ENCODE measurements around the gene CNR2. TPM values are rescaled to one million over a fixed set of nuclear protein-coding genes. Genes with fewer than 3 reads are reported as not detected.
"Not testable (repeated sequence)": the region's sequence is repeated elsewhere in the genome, so short reads cannot be mapped to it uniquely, and the experiment has no call there.

Gene CNR2
- total RNA-seq, 1 donor from 2014 or later, result not detected

DNA sequence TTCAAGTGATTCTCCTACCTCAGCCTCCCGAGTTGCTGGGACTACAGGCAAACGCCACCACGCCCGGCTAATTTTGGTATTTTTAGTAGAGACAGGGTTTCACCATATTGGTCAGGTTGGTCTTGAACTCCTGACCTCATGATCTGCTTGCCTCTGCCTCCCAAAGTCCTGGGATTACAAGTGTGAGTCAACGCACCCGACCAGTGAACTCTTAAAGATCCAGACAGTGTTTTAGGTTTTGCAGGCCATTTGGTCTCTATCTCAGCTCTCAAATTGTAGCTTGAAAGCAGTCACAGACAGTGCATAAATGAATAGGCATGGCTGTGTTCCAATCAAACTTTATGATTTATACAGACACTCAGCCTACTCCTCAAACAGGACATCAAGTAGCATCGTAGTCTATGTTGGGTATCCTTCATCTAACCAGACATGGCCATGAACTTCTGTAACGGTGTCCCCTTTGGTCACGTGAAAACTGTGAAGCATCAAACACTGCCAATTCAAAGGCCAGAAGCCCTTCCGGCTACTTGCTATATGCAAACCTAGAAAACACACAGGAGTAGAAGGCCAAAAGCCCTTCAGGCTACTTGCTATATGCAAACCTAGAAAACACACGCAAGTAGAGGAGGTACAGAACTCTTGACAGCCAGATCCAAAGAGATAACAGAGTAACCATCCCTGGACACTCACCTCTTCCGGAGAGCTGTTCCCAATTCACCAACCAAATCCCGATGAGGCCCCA lies 48.2 kb downstream of the CNR2 start:
- DNase-seq (ENCODE audit: low read depth), result no peak
- no peak for TF ChIP-seq CTCF (IDR thresholded peaks at IDR 0.05; ENCODE audit: insufficient read depth, low read length, poor library complexity, severe bottlenecking)
- no peak overlapping the region for H3K4me3 ChIP-seq (ENCODE audit: low read depth, low read length)
- H3K36me3 ChIP-seq (ENCODE audit: control insufficient read depth, insufficient read depth, low read length), result no peaks in the 10 kb centered on the region
- H3K27me3 ChIP-seq (ENCODE audit: control insufficient read depth, insufficient read depth, low read length), result no peaks in the 10 kb centered on the region

GRCh38 chr1:23862640-23863039 lies 50.5 kb downstream of the CNR2 start:
- no peak for DNase-seq (ENCODE audit: low read depth)
- Histone ChIP-seq H3K4me3 (ENCODE audit: low read depth, low read length) (no peak overlapping the region), H3K27me3 (ENCODE audit: control insufficient read depth, insufficient read depth, low read length) (no peaks in the 10 kb centered on the region), H3K36me3 (ENCODE audit: control insufficient read depth, insufficient read depth, low read length) (no peaks in the 10 kb centered on the region)
- no peak for TF ChIP-seq CTCF (IDR thresholded peaks at IDR 0.05; ENCODE audit: insufficient read depth, low read length, poor library complexity, severe bottlenecking)

- no peak for DNase-seq (ENCODE audit: low read depth)
- H3K36me3 ChIP-seq (ENCODE audit: control insufficient read depth, insufficient read depth, low read length), result no peaks in the 10 kb centered on the region
Observed at GRCh38 chr1:23854568-23854967, 58.6 kb downstream of the CNR2 start.

DNA sequence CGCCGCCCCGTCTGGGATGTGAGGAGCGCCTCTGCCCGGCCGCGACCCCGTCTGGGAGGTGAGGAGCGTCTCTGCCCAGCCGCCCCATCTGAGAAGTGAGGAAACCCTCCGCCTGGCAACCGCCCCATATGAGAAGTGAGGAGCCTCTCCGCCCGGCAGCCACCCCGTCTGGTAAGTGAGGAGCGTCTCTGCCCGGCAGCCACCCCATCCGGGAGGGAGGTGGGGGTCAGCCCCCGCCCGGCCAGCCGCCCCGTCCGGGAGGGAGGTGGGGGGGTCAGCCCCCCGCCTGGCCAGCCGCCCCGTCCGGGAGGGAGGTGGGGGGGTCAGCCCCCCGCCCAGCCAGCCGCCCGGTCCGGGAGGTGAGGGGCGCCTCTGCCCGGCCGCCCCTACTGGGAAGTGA lies 60.0 kb downstream of the CNR2 start:
- not testable (repeated sequence) for DNase-seq (ENCODE audit: low read depth); H3K4me3 ChIP-seq (ENCODE audit: low read depth, low read length); H3K27me3 ChIP-seq (ENCODE audit: control insufficient read depth, insufficient read depth, low read length); H3K36me3 ChIP-seq (ENCODE audit: control insufficient read depth, insufficient read depth, low read length)

More at GRCh38 chr1:23854568-23854967, 58.6 kb downstream of the CNR2 start:
- TF ChIP-seq CTCF (IDR thresholded peaks at IDR 0.05; ENCODE audit: insufficient read depth, low read length, poor library complexity, severe bottlenecking), result no peak
- no peak overlapping the region for H3K4me3 ChIP-seq (ENCODE audit: low read depth, low read length)
- H3K27me3 ChIP-seq (ENCODE audit: control insufficient read depth, insufficient read depth, low read length), result no peaks in the 10 kb centered on the region

GRCh38 chr1:23851406-23851805 lies 61.8 kb downstream of the CNR2 start:
- DNase-seq (ENCODE audit: low read depth); H3K36me3 ChIP-seq (ENCODE audit: control insufficient read depth, insufficient read depth, low read length); H3K27me3 ChIP-seq (ENCODE audit: control insufficient read depth, insufficient read depth, low read length); H3K4me3 ChIP-seq (ENCODE audit: low read depth, low read length): not testable (repeated sequence)

GRCh38 chr1:23848673-23849616 lies 64.2 kb downstream of the CNR2 start:
- no peak for DNase-seq (ENCODE audit: low read depth)
- H3K27me3 ChIP-seq (ENCODE audit: control insufficient read depth, insufficient read depth, low read length), result no peaks in the 10 kb centered on the region
- H3K36me3 ChIP-seq (ENCODE audit: control insufficient read depth, insufficient read depth, low read length), result peaks cover 1% of the 10 kb centered on the region
- no peak for TF ChIP-seq CTCF (IDR thresholded peaks at IDR 0.05; ENCODE audit: insufficient read depth, low read length, poor library complexity, severe bottlenecking)
- H3K4me3 ChIP-seq (ENCODE audit: low read depth, low read length), result no peak overlapping the region

- DNase-seq (ENCODE audit: low read depth); H3K4me3 ChIP-seq (ENCODE audit: low read depth, low read length); H3K36me3 ChIP-seq (ENCODE audit: control insufficient read depth, insufficient read depth, low read length); H3K27me3 ChIP-seq (ENCODE audit: control insufficient read depth, insufficient read depth, low read length): not testable (repeated sequence)
Observed at GRCh38 chr1:23847482-23848095, 65.6 kb downstream of the CNR2 start.
